ENCODE measurements around the gene TMEM94.
A peak's percentile ranks its signal among the peaks of the same experiment; 100 is the strongest.
"Not testable (repeated sequence)": the region's sequence is repeated elsewhere in the genome, so short reads cannot be mapped to it uniquely, and the experiment has no call there.

The TMEM94 gene

GRCh38 chr17:75475144-75475835 is 18.9 kb downstream of the TMEM94 start:
- peak in 2 of 10 donors; percentile 75 to 87 for DNase-seq
- intact Hi-C loops (cut with DNase I) = no loop called here

DNA sequence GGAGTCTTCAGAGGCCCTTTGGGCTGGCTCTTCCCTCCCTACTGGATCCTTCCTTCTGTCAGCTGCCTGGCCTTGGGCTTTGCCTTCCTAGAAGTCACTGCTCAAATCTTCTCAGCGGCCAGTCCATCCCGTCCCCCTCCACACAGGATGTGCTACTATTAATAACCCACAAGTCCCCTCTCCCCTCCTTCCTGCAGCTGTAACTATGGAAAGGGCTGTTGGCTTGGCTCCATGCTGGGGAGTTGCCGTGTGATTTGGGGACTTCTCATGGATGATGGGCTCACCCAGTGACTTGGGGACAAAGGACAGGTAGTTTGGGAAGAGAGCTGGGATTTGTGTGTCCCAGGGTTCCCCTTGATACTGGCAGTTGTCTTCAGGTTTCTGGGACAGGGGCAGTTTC is 19.4 kb downstream of the TMEM94 start:
- intact Hi-C loops (cut with DNase I) = no loop called here
- DNase-seq = peak in 3 of 10 donors; percentile 43 to 60 (median 46)

GRCh38 chr17:75476271-75476671 is 19.8 kb downstream of the TMEM94 start:
- intact Hi-C loops (cut with DNase I) = no loop called here
- peak; percentile 36 to 96 (median 72) for DNase-seq

- intact Hi-C loops (cut with DNase I) = no loop called here
- peak in 3 of 10 donors; percentile 70 to 76 (median 73) for DNase-seq
Measured at GRCh38 chr17:75476752-75477489, 20.5 kb downstream of the TMEM94 start.

- peak in 2 of 10 donors; percentile 17 to 61 for DNase-seq
- intact Hi-C loops (cut with DNase I) = not testable (repeated sequence)
Measured at GRCh38 chr17:75477490-75477862, 21.0 kb downstream of the TMEM94 start.

DNA sequence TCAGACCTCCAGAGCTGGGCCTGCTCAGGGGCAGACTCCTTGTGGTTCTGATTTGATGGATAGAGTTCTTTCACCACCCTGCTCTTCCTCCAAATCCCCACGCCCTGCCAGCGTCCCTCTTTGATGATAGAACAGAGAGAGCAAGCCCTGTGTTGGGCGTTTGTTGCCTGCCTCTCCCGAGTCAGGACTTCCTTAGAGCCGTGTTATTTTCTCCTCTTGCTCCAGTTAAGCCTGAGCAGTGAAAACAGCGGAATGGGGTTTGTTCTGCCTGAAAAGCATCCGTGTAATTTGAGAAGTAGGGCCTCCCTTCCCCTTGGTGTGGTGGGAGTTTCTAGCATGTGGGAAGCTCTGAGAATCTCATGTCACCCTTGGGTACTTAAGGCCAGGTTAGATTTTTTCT is 22.1 kb downstream of the TMEM94 start:
- peak in 3 of 10 donors; percentile 50 to 66 (median 50) for DNase-seq
- intact Hi-C loops (cut with DNase I) = no loop called here

GRCh38 chr17:75480281-75480680 is 23.8 kb downstream of the TMEM94 start:
- intact Hi-C loops (cut with DNase I) = no loop called here
- DNase-seq = peak in 3 of 10 donors; percentile 44 to 60 (median 59)

- intact Hi-C loops (cut with DNase I) = no loop called here
Measured at GRCh38 chr17:75481194-75482068, 25.0 kb downstream of the TMEM94 start.

DNA sequence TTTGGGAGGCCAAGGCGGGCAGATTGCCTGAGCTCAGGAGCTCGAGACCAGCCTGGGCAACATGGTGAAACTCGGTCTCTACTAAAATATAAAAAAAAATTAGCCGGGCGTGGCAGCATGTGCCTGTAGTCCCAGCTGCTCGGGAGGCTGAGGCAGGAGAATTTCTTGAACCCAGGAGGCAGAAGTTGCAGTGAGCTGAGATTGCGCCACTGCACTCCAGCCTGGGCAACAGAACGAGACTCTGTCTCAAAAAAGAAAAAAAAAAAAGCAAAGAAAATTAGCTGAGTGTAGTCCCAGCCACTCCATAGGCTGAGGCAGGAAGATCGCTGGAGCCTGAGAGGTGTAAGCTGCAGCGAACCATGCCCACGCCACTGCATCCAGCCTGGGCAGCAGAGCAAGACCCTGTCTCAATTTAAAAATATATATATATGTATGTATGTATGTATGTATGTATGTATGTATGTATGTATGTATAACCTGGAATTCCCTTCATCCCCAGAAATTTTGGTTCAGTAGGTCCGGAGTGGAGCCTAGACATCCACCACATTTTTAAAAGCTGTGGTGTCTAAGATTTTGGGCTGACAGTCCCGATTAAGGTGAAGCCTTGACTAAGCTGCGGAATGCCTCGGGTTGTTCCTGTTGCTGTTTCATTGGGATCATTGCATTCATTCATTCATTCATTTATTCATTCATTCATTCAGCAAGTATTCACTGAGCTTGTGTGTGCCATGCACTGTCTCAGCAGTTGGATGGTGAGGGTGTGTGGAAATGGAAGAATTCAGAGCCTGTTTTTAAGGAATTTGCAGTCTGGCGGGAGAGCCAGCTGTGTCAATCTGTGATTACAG is 25.9 kb downstream of the TMEM94 start:
- intact Hi-C loops (cut with DNase I) = no loop called here
- peak in 2 of 10 donors; percentile 49 to 53 for DNase-seq

More at GRCh38 chr17:75481194-75482068, 25.0 kb downstream of the TMEM94 start:
- peak in 2 of 10 donors; percentile 54 to 77 for DNase-seq

DNA sequence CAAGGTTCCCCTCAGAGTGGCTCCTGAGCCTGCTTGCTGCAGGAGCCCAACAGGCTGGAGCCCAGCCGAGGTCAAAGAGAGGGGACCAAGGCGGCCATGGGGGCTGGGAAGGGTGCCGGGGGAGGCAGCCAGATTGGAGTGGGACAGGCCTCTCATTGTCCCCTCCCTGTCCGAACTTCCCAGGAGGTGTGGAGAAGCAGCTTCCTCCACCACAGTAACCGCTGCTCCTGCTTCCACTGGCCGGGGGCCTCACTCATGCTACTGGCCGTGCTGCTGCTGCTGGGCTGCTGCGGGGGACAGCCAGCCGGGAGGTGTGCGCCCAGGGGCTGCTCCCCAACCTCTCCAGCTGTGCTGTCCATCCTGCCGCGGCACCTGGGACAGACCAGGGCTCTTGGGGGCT is 29.3 kb downstream of the TMEM94 start:
- intact Hi-C loops (cut with DNase I) = no loop called here
- peak in 2 of 10 donors; percentile 49 to 57 for DNase-seq

GRCh38 chr17:75486151-75486550 is 29.7 kb downstream of the TMEM94 start:
- peak in 1 of 10 donors; percentile 56 for DNase-seq
- intact Hi-C loops (cut with DNase I) = no loop called here

- intact Hi-C loops (cut with DNase I) = no loop called here
- DNase-seq = peak in 2 of 10 donors; percentile 54 to 72
Measured at GRCh38 chr17:75486951-75487350, 30.5 kb downstream of the TMEM94 start.

DNA sequence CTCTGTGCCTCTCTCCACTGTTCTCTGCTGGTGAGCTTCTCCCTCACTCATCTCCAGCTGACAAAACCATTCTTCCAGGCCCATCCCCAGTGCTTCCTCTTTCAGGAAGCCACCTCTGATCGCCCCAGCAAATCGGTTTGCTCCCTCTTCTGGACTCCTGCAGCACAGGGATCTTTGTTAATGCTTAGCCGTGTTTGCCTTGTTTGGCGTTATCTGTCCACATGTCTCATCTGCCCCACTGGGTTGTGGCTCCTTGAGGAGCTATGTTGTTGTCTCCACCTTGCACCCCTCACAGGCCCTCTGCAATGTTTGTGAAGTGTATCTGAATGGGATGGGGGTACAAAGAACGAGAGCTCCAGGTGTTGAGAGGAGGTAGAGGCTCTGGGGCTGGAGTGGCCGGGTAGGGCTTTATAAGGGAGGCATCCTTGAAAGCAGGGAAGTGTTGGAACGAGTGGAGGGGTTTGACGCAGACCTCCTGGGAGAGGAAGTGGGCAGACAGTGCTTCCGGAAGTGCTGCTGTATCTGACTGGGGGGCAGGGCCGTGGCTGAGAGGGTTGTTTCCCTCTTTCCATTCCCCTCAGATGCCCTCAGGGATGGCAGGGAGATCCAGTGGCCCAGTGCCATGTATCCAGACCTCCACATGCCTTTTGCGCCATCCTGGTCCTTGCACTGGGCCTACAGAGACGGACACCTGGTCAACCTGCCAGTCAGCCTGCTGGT is 31.1 kb downstream of the TMEM94 start:
- peak in 4 of 10 donors; percentile 19 to 82 (median 47) for DNase-seq
- intact Hi-C loops (cut with DNase I) = no loop called here

DNA sequence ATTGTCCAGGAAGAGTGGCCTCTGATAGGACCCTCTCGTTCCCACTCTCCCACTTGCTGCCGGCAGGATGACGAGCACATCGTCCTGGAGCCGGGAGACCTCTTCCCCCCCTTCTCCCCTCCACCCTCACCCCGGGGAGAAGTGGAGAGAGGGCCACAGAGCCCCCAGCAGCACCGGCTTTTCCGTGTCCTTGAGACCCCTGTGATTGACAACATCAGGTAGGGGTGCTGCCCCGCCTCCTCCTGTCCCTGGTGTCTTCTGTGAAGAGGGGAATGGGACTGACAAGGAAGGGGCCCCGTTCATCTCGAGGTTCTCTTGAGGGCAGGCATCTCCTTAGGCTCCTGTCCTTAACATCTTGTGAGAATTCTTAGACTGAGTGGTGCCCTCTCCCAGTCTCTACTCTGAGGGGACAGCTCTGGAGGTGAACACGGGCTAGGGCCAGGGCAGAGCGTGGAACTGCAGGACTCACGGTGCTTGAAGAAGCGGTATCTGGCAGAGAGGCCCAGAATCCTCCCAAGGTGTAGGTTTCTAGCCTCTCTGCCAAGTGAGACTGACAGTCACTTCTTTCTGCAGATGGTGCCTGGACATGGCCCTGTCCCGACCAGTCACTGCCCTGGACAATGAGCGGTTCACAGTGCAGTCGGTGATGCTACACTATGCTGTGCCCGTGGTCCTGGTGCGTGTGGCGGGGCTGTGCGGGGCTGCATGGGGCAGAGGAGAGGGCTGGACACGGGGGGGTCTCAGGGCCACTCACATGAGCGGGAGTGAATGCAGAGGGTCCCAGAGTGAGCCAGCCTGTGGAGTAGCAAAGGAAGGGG is 32.5 kb downstream of the TMEM94 start:
- DNase-seq = no peak
- intact Hi-C loops (cut with DNase I) = no loop called here

GRCh38 chr17:75489511-75489955 is 33.1 kb downstream of the TMEM94 start:
- intact Hi-C loops (cut with DNase I) = no loop called here
- DNase-seq = no peak

DNA sequence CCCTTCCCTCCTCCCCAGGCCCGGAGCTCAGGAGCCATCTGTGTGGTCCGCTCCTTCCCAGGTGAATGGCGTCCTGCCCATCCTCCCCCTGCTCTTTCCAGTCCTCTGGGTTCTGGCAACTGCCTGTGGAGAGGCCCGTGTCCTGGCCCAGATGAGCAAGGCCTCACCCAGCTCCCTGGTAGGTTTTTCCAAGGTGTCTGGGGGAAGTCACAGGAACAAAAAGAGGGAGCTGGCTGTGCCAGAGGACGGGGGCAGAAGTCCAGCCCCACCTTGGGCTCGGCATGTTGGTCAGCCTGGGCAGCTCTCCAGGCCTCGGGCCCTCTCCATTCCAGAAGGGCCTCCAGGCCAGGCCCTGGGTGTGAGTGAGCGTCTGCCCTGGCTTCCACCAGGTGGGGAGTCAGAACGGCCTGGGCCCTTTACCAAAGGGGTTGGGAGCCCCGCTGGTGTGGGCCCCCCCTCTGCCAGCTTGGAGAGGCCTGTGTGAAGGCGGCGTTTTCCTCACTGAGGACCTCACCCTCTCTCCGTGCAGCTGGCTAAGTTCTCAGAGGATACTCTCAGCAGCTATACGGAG is 33.8 kb downstream of the TMEM94 start:
- no peak for DNase-seq
- intact Hi-C loops (cut with DNase I) = no loop called here

- intact Hi-C loops (cut with DNase I) = no loop called here
- DNase-seq = no peak
Measured at GRCh38 chr17:75490953-75491649, 34.7 kb downstream of the TMEM94 start.

All from posterior cingulate gyrus (tissue), 11 donors.